Measurements from ENCODE around the gene MRPL40. TPM values are rescaled to one million over a fixed set of nuclear protein-coding genes. Genes with fewer than 3 reads are reported as not detected.
A peak's percentile ranks its signal among the peaks of the same experiment; 100 is the strongest.

MRPL40 gene
- total and polyA plus RNA-seq, 2 of the 13 experiments (the other 11 are each of a cell fraction or from before 2014, with no cell fraction given), result 42.7 to 79.7 TPM

DNA sequence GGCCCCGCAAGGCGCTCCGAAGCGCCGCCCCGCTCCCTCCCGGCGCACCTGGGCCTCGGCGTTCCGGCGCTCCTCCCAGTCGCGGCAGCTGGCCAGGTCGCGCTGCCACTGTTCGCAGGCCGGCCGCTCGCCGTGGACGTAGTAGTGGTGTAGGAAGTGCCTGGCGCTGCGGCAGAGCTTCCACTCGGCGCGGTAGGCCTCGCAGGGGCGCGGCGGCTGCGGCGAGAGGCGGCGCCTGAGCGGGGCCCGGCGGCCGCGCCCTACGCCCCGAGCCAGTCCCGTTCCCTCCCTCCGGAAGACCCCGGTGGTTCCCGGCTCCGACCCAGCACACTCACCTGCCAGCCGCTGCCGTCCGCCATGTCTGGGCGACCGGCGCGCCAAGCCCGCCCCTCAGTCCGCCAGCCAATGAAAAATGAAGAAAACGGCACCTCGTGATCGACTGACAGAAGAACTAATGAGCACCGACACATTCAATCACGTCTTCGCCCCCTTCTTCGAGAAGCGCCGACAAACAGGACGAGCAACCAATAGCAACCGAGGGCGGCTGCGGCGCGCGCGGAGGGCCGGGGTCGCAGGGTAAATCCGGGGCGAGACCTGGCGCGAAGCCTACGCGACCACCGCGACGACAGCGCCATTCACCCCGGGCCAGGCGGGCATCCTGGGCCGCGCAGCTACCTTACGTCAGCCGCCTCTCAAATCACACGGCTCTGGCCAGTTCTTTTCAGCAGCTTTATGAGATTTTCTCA lies 15.2 kb downstream of the MRPL40 start, which contains the start of gene C22orf39 (continued):
- TF ChIP-seq, protein P1, sequence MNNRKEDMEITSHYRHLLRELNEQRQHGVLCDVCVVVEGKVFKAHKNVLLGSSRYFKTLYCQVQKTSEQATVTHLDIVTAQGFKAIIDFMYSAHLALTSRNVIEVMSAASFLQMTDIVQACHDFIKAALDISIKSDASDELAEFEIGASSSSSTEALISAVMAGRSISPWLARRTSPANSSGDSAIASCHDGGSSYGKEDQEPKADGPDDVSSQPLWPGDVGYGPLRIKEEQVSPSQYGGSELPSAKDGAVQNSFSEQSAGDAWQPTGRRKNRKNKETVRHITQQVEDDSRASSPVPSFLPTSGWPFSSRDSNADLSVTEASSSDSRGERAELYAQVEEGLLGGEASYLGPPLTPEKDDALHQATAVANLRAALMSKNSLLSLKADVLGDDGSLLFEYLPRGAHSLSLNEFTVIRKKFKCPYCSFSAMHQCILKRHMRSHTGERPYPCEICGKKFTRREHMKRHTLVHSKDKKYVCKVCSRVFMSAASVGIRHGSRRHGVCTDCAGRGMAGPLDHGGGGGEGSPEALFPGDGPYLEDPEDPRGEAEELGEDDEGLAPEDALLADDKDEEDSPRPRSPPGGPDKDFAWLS (CRISPR knock-in tag; IDR thresholded peaks at IDR 0.05; ENCODE audit: borderline replicate concordance), result no peak
- TF ChIP-seq, protein P2, sequence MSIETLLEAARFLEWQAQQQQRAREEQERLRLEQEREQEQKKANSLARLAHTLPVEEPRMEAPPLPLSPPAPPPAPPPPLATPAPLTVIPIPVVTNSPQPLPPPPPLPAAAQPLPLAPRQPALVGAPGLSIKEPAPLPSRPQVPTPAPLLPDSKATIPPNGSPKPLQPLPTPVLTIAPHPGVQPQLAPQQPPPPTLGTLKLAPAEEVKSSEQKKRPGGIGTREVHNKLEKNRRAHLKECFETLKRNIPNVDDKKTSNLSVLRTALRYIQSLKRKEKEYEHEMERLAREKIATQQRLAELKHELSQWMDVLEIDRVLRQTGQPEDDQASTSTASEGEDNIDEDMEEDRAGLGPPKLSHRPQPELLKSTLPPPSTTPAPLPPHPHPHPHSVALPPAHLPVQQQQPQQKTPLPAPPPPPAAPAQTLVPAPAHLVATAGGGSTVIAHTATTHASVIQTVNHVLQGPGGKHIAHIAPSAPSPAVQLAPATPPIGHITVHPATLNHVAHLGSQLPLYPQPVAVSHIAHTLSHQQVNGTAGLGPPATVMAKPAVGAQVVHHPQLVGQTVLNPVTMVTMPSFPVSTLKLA (IDR thresholded peaks at IDR 0.05), result no peak
- TF ChIP-seq MED8 (CRISPR knock-in tag; IDR thresholded peaks at IDR 0.05; ENCODE audit: insufficient replicate concordance), result no peak
- TF ChIP-seq GZF1 (CRISPR knock-in tag; IDR thresholded peaks at IDR 0.05), result no peak
- TF ChIP-seq ZNF547 (CRISPR knock-in tag; IDR thresholded peaks at IDR 0.05), result peak; percentile 45; the same call in 1 of the 2 replicates
- no peak for TF ChIP-seq PCBP1 (IDR thresholded peaks at IDR 0.05; ENCODE audit: borderline replicate concordance, low read depth, low read length)
- TF ChIP-seq, protein P3, sequence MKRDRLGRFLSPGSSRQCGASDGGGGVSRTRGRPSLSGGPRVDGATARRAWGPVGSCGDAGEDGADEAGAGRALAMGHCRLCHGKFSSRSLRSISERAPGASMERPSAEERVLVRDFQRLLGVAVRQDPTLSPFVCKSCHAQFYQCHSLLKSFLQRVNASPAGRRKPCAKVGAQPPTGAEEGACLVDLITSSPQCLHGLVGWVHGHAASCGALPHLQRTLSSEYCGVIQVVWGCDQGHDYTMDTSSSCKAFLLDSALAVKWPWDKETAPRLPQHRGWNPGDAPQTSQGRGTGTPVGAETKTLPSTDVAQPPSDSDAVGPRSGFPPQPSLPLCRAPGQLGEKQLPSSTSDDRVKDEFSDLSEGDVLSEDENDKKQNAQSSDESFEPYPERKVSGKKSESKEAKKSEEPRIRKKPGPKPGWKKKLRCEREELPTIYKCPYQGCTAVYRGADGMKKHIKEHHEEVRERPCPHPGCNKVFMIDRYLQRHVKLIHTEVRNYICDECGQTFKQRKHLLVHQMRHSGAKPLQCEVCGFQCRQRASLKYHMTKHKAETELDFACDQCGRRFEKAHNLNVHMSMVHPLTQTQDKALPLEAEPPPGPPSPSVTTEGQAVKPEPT (CRISPR knock-in tag; IDR thresholded peaks at IDR 0.05; ENCODE audit: low read depth), result no peak
- no peak for TF ChIP-seq FOXJ3 (CRISPR knock-in tag; IDR thresholded peaks at IDR 0.05; ENCODE audit: borderline replicate concordance)
- TF ChIP-seq, protein P4, sequence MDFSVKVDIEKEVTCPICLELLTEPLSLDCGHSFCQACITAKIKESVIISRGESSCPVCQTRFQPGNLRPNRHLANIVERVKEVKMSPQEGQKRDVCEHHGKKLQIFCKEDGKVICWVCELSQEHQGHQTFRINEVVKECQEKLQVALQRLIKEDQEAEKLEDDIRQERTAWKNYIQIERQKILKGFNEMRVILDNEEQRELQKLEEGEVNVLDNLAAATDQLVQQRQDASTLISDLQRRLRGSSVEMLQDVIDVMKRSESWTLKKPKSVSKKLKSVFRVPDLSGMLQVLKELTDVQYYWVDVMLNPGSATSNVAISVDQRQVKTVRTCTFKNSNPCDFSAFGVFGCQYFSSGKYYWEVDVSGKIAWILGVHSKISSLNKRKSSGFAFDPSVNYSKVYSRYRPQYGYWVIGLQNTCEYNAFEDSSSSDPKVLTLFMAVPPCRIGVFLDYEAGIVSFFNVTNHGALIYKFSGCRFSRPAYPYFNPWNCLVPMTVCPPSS (IDR thresholded peaks at IDR 0.05), result no peak
- TF ChIP-seq NPAS2 (CRISPR knock-in tag; IDR thresholded peaks at IDR 0.05; ENCODE audit: borderline replicate concordance), result no peak
- no peak for TF ChIP-seq FOXO1 (CRISPR knock-in tag; IDR thresholded peaks at IDR 0.05)
- TF ChIP-seq, protein P5, sequence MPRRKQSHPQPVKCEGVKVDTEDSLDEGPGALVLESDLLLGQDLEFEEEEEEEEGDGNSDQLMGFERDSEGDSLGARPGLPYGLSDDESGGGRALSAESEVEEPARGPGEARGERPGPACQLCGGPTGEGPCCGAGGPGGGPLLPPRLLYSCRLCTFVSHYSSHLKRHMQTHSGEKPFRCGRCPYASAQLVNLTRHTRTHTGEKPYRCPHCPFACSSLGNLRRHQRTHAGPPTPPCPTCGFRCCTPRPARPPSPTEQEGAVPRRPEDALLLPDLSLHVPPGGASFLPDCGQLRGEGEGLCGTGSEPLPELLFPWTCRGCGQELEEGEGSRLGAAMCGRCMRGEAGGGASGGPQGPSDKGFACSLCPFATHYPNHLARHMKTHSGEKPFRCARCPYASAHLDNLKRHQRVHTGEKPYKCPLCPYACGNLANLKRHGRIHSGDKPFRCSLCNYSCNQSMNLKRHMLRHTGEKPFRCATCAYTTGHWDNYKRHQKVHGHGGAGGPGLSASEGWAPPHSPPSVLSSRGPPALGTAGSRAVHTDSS (CRISPR knock-in tag; conservative IDR thresholded peaks at IDR 0.05), result no peak
- TF ChIP-seq, protein P6, sequence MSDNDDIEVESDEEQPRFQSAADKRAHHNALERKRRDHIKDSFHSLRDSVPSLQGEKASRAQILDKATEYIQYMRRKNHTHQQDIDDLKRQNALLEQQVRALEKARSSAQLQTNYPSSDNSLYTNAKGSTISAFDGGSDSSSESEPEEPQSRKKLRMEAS (IDR thresholded peaks at IDR 0.05), result 0 out of 2 replicates have a peak, but pooled peaks have one; percentile 72
- TF ChIP-seq ZNF556 (CRISPR knock-in tag; IDR thresholded peaks at IDR 0.05; ENCODE audit: borderline replicate concordance), result no peak
- TF ChIP-seq ZNF746 (CRISPR knock-in tag; IDR thresholded peaks at IDR 0.05), result no peak
- no peak for TF ChIP-seq ZNF10 (CRISPR knock-in tag; IDR thresholded peaks at IDR 0.05; ENCODE audit: borderline replicate concordance, low read depth)
- TF ChIP-seq EP300 (IDR thresholded peaks at IDR 0.05; ENCODE audit: low read depth in 2 of 2, low read length in 2 of 2), result no peak
- no peak for TF ChIP-seq EP300 (CRISPR knock-in tag; IDR thresholded peaks at IDR 0.05; ENCODE audit: borderline replicate concordance)
- TF ChIP-seq, protein P7, sequence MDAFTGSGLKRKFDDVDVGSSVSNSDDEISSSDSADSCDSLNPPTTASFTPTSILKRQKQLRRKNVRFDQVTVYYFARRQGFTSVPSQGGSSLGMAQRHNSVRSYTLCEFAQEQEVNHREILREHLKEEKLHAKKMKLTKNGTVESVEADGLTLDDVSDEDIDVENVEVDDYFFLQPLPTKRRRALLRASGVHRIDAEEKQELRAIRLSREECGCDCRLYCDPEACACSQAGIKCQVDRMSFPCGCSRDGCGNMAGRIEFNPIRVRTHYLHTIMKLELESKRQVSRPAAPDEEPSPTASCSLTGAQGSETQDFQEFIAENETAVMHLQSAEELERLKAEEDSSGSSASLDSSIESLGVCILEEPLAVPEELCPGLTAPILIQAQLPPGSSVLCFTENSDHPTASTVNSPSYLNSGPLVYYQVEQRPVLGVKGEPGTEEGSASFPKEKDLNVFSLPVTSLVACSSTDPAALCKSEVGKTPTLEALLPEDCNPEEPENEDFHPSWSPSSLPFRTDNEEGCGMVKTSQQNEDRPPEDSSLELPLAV (CRISPR knock-in tag; conservative IDR thresholded peaks at IDR 0.05; ENCODE audit: low read depth), result no peak
